NCI-H1048 (cell line): ENCODE measurements around the gene ASAH2.
"Not testable (repeated sequence)": the region's sequence is repeated elsewhere in the genome, so short reads cannot be mapped to it uniquely, and the experiment has no call there.

Source experiments
- DNase-seq: peaks from one replicate; lab custom pipeline; 2025; lab: John Stamatoyannopoulos, UW

Gene ASAH2

DNA sequence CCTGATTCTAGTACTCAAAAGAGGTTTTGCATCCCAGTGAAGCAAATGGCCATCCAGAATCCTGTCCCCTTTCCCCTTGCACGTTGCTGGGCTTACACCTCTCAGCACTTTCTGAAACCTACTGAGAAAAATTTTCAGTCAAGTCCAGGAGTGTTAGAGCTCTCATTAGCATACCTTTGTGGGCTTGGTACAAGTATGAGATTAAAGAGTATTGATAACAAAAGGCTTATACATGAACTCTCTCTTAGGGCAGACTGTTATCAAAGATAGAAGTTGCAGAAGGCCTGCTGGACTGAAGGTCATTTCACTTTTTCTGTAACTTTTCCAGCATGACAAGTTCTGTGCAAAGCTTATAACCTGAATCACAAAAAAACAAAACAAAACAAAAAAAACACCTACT is at the start of gene ASAH2:
Gene ASAH2, minus strand, starts transcription at position 123 of the 400 bp plus-strand sequence. CDS start 2,906 bp downstream, outside the sequence.
- DNase-seq: no peak

DNA sequence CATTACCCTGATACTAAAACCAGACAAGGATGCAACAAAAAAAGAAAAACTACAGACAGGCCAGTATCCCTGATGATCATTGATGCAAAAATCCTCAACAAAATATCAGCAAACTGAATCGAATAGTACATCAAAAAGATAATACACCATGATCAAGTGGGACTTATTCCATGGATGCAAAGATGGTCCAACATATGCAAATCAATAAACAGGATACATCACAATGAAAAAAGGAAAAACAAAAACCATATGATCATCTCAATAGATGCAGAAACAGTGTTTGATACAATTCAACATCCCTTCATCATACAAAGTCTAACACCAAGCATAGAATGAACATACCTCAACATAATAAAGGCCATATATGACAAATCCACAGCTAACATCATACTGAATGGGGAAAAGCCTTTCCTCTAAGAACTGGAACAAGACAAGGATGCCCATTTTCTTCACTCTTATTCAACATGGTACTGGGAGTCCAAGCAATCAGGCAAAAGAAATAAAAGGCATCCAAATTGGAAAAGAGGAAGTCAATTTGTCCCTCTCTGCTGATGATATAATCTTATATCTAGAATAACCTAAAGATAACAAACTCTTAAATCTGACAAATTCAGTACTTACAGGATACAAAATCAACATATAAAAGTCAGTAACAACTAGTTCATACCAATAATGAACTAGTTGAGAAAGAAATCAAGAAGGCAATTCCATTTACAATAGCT is 48.8 kb upstream of the ASAH2 start:
- no peak for DNase-seq

DNA sequence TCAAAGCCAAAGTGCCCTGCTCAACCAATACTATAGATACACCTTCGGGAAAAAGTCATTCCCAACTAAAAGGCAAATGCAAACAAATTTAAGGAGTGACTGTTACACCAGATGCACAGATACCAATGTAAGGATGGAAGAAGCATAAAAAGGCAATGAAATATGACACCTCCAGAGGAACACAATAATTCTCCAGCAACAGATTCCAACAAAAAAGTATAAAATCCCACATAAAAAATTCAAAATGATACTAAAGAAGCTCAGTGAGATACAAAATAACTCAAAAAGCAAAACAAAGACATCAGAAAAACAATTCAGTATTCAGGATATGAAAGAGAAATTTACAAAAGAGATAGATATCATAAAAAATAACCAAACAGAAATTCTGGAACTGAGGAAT is 44.1 kb upstream of the ASAH2 start:
- DNase-seq: no peak

DNA sequence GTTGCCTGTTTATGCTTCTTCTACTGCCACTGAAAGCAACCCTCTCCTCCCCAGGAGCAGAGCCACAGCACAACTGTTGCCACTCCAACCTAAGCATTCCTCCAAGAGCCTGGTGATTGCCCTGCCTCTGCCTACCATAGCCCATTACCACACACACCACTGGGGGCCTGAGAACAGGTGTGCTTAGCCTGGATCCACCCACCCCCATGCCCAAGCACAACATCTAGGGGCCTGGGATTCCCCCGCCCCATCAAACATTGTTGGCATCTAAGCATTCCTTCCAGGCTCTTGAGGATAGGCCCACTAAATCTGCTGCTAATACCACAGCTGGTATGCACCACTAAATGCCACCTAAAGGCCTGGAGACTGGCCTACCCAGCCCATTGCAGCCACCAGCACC is 43.3 kb upstream of the ASAH2 start:
- no peak for DNase-seq

DNA sequence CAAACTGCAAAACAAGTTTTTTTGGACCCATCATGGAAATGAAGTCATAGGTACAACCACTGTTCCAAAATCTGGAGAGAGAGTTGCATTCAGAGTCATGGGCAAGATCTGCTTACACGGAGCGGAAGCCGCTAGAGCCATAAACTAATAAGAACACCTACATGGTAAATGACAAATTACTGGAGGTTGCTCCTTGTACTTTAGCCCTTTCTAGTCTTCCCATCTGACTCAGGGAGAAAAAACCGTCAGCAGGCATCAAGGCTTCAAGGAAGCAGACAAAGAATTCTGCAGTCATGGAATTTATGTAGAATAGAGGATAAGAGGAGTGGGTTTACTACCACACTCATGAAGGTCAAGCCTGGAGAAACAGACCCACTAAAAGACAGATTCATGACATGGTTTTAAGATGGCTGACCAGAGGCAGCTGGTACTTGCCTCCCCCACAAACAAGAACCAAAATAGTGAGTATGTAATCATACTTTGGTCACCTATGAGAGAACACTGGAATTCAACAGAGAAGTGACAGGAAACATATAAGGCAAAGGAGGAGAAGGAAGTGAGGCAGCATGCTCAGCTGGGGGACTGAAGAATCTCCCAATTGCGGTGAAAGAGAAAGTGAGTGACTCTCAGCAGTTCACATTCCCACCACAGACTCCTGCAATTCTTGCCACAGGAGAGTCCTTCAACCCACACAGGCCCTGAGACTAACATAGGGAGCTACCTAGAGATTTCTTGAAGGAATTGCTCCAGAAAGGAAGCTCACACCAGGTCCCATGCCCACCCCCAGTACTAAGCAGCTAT is 42.4 kb upstream of the ASAH2 start:
- DNase-seq: no peak

DNA sequence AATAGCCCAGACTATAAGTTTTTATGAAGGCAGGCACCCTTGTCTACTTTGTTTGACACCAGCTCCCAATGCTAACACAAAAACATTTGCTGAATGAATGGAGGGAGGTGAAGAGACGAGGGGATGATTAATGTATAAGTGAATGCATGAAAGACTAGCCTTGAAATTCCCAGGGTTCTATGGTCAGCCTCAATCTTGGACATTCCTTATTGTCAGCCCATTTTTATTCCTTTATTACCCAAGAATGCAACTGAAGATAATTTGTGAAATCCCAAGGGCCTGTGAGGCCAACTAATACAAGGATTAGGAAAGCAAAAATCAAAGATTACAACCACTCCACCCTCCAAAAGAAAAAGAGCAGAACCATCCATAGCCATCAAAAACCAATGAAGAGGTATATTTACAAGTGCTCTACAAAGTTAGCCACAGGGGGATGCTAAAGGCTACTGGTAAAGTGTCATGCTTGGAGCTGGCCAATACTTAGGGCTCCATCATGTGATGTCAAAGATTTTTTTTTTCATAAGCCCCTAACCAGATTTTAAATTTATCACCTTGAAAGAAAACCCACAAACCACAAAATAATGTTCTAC is 40.0 kb upstream of the ASAH2 start:
- no peak for DNase-seq

DNA sequence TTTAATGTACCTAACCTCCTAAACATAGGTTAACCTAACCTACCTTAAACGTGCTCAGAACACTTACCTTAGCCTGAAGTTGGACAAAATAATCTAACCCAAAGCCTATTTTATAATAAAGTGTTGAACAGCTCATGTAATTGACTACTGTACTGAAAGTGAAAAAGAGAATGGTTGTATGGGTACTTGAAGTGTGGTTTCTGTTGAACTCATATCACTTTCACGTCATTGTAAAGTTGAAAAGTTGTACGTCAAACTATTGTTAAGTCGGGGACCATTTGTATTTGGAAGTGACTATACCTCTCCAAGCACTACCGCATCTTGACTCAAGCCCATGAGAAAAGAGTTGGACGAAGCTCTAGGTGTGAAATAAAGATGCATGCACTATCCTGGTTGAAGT is 37.9 kb upstream of the ASAH2 start:
- no peak for DNase-seq

DNA sequence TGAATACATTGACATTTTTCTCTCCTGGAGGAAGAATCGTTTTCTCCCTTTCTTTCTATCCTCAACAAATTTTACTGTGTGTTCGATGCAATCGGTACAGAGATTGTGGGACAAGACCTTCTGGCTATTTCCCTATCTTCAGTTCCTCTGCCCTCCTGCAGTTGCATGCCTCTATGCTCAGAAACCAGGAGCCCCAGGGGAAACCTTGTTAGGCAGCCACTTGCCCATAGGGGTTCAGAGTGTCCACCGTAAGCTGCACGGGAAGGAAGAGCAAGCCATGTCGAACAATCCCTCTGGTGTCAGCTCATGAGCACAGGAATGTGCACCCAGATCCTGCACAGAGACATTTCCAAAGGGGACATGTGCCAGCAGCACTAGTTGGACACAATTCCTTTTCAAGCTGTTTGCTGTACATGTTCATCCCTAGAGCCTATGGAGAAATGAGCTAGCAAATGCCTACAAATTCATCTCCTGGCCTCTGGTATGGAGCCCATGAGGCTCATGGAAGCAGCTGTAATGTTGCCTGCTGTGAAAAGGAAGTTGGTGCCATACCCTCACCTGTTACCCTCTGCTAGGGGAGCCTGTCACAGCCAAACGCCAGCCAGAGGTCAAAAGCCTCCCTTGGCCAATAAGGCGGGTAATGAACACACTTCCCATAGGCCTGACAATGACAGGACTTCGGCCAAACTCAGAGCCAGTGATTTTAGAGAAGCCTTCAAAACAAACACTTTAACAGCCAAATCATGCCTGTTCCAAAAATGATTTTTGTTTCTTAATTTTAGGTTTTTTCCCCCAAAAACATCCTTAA is 35.9 kb upstream of the ASAH2 start:
- no peak for DNase-seq

DNA sequence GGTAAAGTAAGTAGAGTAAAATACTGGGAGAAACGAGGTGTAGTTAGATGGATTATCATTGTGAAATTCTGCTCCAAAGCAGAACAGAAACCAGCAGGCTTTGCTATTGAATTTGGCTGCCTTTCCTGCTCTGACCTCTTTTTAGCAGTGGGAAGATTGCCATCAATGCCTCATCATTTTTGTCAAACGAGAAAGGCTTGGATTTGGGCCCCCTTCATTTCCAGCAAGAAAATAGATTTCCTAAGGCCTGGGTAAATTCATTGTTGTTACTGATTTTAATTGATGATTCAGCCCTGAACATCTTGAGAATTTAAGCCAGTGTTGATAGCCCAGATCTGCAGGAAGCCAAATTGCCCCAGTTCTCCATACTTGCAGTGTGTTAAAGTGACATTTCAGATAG is 35.2 kb upstream of the ASAH2 start:
- DNase-seq: no peak

DNA sequence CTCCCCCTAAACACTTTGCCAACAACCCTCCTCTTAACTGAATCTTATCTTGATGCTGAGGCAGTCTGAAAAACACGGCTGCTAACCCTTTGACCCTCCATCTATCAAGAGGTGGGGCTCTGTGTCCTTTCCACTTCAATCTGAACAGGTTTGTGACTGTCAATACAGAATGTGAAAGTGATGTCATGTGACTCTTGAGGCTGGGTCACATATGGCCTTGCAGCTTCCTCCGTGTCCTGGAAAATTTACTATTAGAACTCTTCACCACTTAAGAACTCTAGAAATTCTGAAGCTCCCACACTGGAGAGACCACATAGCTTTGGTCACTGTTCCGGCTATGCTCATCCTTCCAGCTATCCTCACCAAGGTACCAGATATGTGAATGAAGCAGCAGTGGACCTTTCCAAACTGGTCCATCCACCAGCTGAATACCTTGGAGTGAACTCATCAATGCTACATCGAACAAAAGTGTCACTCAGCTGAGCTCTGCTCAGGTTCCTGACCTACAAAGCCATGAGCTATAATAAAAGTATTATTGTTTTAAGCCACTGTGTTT is 30.7 kb upstream of the ASAH2 start:
- DNase-seq: no peak

DNA sequence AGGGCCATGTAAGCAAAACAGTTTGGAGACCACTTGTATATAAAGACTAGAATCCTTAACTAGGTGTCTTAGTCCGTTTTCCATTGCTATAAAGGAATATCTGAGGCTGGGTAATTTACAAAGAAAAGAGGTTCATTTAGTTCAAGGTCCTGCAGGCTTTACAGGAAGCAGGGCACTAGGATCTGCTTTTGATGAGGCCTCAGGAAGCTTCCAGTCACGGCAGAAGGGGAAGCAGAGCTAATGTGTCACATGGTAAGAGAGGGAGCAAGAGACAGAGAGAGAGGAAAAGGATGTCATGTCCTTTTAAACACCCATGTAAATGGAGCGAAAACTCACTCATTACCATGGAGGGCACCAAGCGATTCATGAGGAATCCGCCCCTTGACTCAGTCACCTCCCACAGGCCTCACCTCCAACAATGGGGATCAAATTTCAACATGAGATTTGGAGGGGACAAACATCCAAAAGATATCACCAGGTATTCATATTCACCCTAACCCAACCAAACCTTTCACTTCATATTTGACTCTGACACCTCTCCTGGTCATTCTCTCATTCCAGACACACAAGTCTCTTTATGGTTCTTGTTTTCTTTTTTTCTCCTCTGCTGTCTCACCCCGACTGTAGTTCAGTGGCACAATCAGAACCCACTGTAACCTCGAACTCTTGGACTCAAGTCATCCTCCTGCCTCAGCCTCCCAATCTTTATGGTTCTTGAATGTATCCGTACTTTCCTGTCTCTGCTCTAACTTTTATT is 30.1 kb upstream of the ASAH2 start:
- DNase-seq: no peak

DNA sequence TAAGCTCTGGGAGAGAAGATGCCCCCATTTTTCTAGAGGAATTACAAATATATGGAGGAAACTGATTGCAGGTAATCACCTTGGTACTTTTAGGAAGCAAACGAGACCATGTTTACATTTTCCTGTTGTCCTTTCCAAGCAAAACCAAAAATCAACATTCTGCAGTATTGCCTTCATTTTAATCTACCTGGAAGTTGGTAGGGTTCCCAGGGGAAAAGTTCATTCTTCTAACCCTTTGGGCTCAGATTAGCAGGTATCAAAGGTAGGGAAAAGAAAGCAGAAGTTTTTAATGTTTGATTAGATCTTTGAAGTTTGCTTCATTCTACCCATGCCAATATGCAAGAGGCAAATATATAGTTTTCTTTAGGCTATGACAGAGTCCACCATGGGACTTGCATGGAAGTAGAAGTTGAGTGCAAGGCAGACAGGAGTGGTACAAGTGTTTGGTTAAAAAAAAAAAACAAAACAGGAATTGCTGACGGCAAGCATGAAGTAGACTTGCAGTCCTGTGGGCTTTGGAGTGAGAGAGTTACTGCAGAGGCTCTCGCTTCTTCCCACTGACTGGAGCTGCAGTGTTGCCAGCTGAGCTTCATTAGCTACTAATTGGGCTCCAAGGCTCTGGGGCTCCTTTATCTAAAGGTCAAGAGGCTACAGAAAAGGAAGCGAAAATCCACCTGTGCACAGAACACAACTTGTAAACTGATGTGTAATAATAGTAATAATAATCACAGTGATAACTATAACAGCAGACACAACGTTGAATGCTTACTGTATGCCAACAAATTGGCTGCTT is 28.9 kb upstream of the ASAH2 start:
- no peak for DNase-seq

DNA sequence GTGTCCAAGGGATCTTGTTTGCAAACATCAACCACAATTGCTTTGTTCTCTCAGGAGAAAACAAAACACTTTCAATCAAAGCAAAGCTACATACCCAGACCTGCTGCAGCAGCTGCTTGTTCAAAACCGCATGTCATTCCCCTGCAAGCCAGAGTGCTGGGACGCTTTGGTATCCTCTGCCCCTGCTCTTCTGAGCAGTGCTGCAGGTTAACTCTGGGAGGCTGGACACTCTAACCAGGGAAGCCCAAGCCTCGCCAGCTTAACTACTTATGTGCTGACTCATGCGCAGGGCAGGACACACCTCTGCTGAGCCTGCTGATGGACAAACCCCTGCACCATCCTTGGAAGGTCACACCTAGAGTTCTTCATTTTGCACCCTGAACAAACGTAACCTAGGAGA is 28.2 kb upstream of the ASAH2 start:
- DNase-seq: no peak

DNA sequence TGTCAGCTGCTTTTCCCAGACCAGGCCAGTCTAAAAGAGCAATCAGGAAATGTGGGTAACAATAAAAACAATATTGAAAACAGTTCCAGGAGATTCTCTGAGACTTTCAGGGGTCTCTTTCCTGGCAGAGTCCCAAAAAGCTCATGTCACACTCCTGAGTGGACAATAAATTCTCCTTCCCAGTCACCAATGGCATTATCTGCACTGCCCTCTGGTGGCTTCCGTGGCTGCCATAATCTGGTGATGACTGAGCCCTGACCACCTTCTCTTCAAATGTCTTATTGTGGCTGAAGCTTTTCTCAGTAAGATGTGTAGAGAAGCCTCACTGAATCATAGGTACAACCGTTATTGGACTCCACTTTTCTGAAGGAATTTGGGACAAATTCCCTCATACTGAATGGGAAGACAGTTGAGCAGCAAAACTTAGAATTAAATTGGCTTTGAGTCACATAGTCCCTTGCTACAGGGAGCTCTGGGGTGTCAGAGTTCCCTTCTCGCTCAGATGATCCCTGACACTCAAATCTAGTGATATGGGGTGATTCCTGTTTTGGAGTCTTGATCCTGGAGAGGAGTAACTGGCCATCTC is 24.4 kb upstream of the ASAH2 start:
- no peak for DNase-seq

DNA sequence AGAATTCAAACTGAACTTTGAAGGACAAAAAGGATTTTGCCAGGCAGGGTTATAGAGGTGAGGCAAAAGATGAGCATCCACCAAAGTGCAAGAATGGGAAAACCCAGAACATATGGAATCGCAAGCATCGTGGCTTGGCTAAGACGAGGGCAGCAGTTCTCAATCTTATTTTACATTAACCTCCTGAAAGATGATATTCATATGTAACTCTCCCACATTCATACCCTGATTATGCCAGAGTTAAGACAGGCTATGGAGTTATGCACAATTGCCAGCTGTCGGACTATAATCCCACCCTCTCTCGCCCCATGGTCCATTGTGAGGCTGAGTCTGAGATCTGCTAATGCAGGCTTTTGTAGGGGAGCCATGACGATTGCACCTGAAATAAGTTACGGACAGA is 21.2 kb upstream of the ASAH2 start:
- no peak for DNase-seq

DNA sequence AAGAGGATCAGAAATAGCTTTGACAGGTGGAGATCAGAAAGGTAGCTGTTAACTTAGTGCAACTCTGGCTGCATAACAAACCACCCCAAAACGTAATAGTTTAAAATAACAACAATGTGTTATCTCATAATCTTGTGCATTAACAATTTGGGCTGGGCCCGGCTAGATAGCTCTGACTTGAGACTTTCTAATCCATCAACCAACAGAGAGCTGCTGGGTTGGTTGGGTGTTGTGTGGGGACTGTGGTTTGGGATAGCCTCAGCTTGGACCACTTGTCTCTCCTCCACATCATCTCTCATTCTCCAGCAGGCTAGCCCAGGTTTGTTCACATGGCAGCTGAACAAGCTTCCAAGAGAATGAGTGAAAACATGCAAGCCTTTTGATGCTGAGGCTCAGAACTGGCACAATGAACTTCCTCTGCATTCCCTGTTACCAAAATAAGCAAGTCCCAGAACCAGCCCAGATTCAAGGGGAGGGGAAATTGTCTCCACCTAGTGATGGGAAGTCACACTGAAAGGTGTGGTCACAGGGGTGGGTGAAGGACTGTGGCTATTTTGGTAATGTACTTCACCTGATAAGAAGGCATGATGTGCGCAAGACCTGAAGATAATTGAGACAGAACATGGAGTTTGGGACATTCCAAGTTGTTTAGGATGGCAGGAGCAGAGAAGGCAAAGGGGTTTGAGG is 20.4 kb upstream of the ASAH2 start:
- no peak for DNase-seq

DNA sequence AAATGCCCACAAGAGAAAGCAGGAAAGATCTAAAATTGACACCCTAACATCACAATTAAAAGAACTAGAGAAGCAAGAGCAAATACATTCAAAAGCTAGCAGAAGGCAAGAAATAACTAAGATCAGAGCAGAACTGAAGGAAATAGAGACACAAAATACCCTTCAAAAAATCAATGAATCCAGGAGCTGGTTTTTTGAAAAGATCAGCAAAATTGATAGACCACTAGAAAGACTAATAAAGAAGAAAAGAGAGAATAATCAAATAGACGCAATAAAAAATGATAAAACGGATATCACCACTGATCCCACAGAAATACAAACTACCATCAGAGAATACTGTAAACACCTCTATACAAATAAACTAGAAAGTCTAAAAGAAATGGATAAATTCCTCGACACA is 16.6 kb upstream of the ASAH2 start:
- DNase-seq: not testable (repeated sequence)

DNA sequence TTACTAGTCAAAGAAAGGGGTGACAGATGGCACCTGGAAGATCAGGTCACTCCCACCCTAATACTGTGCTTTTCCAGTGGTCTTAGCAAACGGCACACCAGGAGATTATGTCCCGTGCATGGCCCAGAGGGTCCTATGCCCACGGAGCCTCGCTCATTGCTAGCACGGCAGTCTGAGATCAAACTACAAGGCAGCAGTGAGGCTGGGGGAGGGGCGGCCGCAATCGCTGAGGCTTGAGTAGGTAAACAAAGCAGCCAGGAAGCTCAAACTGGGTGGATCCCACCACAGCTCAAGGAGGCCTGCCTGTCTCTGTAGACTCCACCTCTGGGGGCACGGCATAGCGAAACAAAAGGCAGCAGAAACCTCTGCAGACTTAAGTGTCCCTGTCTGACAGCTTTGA is 11.3 kb upstream of the ASAH2 start:
- not testable (repeated sequence) for DNase-seq

DNA sequence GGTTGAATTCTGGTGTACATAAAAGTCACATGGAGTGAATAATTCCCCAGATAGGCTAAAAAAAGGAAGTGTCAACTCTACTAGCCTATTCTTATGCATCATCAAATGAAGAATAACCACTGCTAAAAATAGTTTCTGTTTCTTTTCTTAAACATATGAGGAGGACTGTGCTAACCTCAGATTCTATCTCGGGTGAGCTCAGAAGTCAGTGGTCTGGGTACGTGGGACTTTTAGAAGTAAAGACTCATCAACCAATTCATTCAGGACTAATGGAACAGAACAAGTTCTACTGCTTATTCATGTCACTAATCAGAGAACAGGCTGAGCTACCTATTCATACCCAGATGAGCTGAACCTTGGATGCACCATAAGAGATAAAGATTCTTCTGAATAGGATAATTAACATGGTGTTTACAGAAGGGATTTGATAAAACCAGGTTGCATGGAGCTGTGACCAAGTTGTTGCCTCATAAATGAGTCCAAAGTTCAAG is 9.5 kb upstream of the ASAH2 start:
- no peak for DNase-seq
